Renal cortex interstitium (tissue), 15 donors: Measurements from ENCODE around the gene OR4F6. TPM values are rescaled to one million over a fixed set of nuclear protein-coding genes. Genes with fewer than 3 reads are reported as not detected.
"Not testable (repeated sequence)": the region's sequence is repeated elsewhere in the genome, so short reads cannot be mapped to it uniquely, and the experiment has no call there.

ENCODE experiments used
- DNase-seq, 11 donors: peaks; one replicate each; pipeline ENCODE4 v3.0.0-alpha.2; 2013; ENCODE audit warnings: low read depth in 9 of 11, low spot score in 4 of 11; ENCODE audit errors: extremely low read depth in 1 of 11
- long read RNA-seq, 16 experiments: transcript quantifications; one replicate each; lab custom pipeline, GENCODE V29; 2026
- polyA plus RNA-seq, 3 donors: library from polyadenylated mRNA; unstranded; fragments of 120-200 nt; gene quantifications; one replicate each; pipeline ENCODE4 v1.2.1, GENCODE V29; 2013; ENCODE audit not compliant: insufficient read length in 3 of 3

The OR4F6 gene, protein sequence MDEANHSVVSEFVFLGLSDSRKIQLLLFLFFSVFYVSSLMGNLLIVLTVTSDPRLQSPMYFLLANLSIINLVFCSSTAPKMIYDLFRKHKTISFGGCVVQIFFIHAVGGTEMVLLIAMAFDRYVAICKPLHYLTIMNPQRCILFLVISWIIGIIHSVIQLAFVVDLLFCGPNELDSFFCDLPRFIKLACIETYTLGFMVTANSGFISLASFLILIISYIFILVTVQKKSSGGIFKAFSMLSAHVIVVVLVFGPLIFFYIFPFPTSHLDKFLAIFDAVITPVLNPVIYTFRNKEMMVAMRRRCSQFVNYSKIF
- not detected for polyA plus RNA-seq
- long read RNA-seq, donor 1: 0 reads
- long read RNA-seq, donor 2: 0 reads
- long read RNA-seq, donor 3: 0 reads
- long read RNA-seq, donor 4: 0 reads
- long read RNA-seq, donor 5: 0 reads
- long read RNA-seq, donor 6: 0 reads
- long read RNA-seq, donor 7: 0 reads
- long read RNA-seq, donor 8: 0 reads
- long read RNA-seq, donor 9: 0 reads
- long read RNA-seq, donor 10: 0 reads
- long read RNA-seq, donor 11: 0 reads
- long read RNA-seq, donor 12: 0 reads
- long read RNA-seq, donor 13: 0 reads
- long read RNA-seq, donor 14: 0 reads
- long read RNA-seq, donor 15: 0 reads
- long read RNA-seq, donor 16: 0 reads

DNA sequence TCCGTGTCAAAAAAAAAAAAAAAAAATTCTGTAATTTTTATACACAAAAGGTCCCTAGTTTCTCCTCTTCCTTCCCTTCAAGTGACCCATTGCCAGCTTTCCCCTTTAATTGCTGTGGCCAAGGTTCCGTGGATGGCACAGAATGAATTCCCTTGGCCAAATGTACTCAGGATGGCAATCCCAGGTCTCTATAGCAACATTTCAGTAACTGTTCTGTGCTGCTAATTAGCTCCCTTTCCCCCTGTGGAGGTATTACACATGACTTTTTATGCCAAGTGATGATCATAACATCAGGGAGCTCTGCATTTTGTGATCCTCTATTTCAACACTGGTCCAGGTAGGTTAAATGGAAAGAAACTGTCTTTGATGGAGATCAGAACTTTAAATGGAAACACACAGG lies at the start of gene OR4F6:
OR4F6 (plus strand) TSS at position 301 of the 400 bp plus-strand sequence. CDS start 2,211 bp downstream, outside the sequence.
- DNase-seq: no peak

DNA sequence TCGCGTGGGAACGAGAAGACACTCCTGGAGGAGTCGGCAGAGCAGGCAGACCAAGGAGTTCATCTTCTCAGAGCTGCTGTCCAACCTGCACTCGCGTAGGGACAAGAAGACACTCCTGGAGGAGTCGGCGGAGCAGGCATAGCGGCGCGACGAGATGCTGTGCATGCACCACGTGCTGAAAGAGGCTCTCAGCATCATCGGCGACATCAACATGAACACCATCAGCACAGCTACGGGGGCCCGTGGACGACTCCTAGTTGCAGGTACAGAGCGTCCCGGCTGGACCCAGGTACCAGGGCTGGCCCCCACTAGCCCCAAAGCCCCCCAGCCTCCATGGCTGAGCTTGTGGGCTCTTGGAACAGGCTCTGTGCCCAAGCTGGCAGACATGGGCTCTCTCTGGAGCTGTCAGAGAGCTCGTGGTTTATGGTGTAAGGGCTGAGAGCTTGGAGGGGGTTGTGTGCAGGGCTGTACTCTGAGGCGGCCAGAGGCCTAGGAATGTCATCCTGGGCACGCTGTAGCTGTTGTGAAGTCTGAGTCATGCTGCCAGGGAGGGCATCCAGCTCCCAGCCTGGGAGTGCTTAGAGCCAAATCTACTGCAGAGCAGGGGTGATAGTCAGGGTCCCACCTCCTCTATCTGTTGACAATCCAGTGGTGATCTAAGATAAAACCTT lies 38.5 kb upstream of the OR4F6 start:
- not testable (repeated sequence) for DNase-seq

DNA sequence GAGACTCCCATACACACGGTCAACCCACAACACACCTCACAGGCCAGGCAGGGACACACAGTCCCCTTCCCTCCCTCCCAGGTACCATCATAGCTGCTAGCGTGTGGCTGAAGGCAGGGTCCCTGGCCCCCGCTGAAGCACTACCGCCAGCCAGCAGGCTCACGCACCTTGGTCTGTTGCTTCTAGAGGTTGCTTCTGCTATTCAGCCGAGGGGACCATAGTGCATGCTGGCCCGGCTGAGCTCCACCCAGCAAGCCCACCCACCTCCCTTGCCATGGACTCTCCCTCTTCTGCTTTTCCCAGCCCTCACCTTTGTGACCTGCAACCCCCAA lies 38.0 kb upstream of the OR4F6 start:
- DNase-seq: not testable (repeated sequence)

DNA sequence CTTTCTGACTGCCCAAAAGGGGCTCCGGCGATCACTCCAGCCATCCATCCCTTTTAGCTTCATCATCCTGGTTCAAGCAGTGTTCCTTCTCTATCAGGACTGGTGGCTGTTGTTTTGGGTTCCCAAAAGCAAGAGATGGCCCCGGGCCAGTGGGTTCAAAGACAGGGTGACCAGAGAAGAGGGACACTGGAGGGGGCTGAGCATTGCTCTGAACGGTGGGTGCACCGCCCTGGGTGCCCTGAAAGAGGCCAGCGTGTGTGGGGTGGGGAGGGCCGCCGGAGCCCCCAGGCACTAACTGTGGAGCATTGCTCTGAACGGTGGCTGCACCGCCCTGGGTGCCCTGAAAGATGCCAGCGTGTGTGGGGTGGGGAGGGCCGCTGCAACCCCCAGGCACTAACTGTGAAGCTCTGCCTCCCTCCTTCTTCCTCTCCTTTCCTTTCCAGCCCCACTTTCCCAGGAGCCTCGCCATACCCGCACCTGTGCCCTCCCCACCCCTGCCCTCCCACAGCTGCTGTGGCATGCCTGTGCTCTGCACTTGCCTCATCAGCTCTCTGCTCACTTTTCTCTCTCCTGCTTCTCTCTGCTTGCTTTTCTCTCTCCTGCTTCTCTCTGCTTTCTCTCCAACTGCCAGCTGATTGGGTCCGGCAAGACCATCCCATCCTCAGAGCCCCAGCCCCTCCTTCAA lies 37.4 kb upstream of the OR4F6 start:
- DNase-seq: no peak

DNA sequence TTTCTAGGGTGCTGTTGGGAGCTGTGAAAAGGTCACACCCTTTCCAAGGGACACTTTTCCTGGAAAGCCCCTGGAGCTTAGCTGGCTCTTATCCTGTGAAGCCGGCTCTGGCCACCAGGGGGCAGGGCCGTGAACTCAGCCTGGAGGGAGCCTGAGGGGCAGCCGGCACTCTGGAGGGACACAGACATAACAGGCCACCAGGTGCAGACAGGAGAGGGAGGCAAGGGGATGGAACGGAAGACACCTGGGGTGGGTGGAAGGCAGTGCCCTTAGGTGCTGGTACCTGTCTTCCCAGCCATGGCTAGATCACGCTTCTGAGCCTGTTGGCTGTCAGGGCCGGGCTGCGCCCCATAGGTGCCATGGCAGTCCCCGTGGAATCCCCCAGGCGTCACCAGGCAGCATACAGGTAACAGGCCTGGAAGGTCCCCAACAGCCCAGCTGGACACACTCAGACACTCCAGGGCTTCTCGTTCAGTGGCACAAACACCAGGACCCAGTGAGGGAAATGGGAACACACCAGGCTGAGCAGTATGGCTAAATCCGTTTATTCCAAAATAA lies 36.1 kb upstream of the OR4F6 start:
- not testable (repeated sequence) for DNase-seq

DNA sequence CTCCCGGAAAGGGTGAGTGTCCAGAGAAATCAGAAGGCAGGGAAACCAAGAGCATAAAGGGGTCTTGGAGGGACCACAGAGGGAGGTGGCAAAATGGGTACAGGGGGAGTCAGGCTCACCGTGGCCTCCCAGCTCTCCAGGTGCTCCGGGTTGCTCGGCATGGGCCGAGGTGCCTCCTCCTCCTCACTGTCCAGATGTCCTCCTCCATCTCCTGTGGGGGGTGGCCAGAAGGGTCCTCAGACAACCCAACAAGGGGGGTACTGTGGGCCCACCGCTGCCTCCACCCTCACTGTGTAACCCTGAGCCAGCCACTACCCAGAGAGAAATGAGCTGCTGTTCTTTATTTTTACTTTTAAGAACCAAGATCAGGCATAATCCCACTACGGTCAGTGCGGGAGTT lies 30.4 kb upstream of the OR4F6 start:
- DNase-seq: no peak

DNA sequence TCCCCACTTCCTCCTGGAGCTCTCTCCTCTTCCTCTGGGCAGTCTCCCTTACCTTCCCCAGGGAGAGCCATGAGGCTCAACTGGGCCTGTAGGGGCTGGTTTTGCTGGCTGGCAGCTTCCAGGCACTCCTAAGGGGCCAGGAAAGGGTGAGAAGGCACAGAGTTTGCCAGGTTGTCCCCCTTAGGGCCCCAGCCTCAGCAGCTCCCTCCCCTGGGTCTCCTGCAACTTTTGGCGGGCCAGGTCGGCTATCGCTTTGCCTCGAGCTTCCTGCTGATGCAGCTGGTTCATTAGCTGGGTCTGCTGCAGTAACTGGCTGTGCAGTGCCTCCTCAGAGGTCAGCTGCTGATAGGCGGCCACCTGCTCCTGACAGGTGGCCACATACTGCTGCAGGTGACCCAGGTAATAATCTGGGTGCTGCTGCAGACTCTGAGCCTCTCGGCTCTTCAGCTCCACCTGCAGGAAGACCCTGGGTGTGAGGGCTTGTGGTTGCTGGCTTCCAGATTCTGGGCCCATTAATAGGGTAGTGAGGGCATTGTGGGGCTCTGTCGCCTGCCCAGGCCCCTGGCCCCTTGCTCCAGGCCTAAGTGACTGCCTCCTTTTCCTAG lies 29.7 kb upstream of the OR4F6 start:
- no peak for DNase-seq

DNA sequence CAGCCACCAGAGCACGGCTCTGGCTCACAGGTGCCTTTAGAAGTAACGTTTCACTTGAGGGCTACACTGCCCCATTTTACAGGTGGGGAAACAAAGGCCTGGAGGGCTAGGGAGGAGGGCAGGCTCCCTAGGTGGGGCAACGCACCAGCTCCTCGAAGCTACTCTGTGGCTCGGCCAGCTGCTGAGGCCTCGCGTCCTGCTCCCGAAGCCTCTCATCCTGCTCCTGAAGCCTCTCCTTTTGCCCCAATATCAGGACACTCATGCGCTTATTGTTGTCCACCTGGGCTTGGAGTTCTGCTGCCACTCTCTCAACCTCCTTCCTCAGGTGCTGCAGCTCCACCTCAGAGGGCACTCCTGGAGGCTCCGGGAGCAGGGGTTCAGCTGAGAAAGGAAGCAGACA lies 28.2 kb upstream of the OR4F6 start:
- no peak for DNase-seq

DNA sequence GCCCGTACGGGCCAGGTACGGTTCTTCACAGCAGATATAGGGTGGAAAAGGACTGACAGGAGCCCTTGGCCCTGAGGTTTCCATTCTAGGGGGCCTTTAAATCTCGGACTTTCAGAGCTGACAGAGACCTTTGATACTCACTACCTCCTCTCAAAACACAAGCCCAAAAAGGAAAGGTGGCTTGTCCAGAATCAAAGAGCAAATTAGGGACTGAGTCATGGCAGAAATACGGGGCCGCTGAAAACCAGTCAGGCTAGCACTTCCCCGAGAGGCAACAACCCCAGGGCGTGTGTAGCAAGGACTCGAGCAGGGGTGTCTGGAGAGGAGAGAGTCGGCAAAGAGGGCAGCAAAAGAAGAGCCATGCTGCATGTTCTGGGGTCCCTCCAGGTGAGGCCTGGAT lies 24.7 kb upstream of the OR4F6 start:
- not testable (repeated sequence) for DNase-seq

DNA sequence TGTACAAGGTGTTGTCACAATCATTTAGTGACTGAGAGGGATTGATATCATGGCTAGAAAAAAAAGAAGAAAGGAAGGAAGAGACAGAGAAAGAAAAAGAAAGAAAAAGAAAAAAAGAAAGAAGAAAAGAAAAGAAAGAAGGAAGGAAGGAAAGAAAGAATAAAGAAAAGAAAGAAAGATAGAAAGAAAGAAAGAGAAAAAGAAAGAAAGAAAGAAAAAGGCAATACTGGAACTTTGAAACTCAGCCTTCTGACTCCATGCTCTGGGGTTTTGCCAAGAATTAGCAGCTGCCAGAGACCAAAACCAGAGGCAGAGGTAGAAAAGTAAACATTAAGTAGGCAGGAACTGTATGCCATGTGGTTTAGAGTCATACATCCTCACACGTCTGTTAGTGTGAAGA lies 23.1 kb upstream of the OR4F6 start:
- not testable (repeated sequence) for DNase-seq

DNA sequence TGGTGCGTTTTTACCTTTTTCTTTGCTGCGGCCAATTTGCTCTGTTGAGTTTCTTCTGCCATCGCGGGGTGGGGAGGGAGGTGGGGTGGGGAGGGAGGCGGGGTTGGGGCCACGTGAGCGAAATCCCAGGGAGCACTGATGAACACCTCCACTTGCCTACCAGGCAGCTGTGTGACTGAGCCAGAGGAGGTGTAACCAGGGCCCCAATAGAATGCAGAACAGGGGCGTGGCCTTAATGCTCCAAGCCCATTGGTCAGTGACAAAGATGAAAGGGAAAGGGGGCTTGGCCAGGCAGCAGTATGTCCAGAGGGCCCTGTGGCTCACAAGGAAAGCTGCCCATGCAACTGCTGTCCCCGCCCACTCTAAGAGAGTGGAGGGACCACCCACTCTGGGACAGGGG lies 21.4 kb upstream of the OR4F6 start:
- DNase-seq: no peak

DNA sequence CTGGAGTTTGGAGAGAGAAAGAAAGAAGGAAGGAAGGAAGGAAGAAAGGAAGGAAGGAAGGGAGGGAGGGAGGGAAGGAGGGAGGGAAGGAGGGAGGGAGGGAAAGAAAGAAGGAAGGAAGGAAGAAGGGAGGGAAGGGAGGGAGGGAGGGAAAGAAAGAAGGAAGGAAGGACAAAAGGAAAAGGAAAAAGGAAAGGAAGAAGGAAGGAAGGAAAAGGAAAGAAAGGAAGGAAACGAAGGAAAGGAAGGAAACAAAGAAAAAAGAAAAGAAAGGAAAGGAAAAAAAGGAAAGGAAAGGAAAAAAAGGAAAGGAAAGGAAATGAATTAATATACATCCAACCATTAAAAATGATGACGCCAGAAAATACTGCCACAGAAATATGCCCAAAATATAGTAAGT lies 18.7 kb upstream of the OR4F6 start:
- no peak for DNase-seq

DNA sequence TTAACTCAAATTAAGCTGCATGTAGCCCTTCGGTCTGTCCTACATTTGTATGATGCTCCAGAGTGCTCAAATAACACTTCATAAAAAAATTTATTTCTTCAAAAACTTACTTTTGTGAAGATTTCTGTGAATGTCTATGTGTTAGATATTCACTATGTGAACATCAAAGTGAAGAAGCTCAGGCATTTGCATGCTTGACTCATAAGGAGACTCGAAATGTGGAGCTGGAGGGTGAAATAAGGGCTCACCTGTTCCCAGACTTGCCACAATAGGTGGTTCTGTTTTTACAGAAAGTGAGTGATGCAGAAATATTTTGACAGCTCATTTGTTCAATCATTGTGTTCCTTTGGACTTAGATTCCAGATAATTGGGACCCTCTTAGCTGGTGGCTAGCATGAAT lies 16.9 kb upstream of the OR4F6 start:
- DNase-seq: not testable (repeated sequence)

DNA sequence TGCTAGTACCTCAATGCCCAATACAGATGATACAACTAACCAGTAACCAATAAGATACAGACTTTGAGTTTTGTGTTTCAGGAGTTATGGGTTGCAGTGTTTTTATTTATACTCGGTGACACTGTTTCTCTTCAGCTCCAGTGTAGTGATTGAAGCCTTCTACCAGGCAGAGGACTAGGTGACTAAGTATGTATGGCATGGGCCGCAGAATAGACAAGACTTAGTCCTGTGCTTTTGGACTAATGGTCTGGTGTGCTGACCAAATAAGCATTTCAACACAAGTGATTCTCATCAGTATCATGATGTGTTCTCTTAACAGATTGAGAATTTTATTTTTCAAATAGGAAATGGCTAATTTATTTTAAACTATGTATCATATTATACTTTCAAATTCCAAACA lies 15.3 kb upstream of the OR4F6 start:
- DNase-seq: not testable (repeated sequence)

DNA sequence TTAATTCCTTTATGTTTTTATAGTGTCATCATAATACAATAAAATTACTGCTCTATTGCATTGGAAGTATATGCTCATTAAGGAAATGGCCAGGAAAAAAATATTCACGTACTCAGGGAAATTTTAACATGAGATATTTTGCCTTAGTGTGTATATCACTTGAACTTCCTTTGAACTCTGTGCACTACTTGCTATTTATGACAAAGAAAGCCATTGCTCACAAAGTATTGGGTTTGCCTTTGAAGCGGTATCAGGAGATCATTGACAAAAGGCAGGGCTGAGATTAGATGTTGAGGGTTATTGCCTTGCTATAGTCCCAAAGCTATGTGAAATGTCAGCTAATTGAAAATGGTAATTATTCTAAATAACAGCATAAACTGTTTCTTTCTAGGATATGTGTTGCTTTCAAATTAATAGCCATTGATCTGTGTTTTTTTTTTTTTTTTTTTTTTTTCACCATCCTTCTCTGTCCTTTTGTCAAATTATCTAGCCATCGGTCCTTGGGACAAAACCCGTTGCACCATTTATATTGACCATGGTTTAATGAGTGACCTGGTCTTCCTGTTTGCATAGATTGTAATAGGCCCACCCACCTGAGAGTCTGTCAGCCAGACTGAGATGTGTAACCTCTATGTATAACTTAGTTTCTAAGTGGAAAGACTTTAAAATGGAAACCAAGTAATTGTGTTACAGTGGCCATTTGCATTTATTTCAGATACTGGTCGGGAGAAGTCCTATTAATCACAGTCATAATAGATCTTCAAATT lies 14.6 kb upstream of the OR4F6 start:
- not testable (repeated sequence) for DNase-seq

DNA sequence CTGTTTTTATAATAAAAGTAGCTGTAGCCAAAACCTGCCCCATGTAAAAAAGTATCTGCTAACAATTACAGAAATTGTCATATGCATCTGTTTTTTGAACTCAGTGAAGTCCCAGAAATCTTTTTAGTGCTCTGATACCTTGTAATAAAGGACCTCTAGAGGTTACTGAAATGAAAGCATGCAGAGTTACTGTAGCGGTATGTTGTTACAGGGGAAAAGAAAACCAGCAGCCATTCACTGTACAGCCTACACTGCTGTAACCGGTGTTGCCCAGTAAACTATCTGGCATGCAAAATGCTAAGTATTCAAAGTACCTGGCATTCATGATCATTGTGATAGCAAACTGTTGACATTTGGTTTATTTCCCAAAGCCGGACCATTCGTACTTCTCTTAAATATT lies 12.6 kb upstream of the OR4F6 start:
- DNase-seq: not testable (repeated sequence)

DNA sequence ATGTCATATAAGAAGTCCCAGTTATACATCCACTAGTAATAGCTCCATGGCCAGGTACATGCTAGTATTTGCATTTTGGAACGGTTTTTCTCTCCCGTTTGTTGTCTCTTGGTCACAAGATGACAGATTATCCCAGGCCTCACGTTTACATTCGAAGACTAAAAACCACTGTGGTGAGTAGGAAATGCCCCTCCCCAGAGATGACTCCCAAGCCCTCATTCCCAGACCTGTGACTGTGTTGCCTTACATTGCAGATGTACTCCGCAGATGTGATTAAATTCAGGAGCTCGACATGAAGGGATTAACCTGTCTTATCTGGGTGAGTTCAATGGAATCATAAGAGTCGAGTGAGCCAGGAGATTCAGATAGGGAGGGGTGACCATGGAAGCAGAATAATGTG lies 9.3 kb upstream of the OR4F6 start:
- DNase-seq: not testable (repeated sequence)

DNA sequence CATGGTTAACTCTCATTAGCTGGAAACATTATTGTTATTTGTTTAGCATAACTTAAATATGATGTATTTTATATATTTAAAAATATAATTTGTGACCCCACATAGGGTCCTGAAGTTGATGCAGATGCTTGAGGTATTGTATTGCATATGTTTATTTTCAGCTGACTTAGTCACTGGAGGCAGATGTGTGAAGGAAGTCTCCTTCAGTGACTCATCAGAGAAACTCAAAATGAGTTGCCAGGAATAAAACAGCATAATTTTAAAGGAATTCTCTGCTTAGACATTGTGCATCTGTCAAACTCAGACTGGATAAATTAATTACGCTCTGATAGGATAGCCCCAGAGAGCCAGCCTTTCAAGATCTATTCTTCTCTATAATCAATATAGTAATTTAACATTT lies 7.9 kb upstream of the OR4F6 start:
- DNase-seq: no peak
